T follicular helper cell (primary cell): ENCODE data around the gene KRT81.
"Not testable (repeated sequence)": the region's sequence is repeated elsewhere in the genome, so short reads cannot be mapped to it uniquely, and the experiment has no call there.

Experiments
- DNase-seq: peaks from one replicate; pipeline ENCODE4 v3.0.0-alpha.2; 2020; ENCODE audit warnings: low read depth

The KRT81 gene

GRCh38 chr12:52296572-52297215, 5.4 kb upstream of the KRT81 start:
- DNase-seq, result no peak

DNA sequence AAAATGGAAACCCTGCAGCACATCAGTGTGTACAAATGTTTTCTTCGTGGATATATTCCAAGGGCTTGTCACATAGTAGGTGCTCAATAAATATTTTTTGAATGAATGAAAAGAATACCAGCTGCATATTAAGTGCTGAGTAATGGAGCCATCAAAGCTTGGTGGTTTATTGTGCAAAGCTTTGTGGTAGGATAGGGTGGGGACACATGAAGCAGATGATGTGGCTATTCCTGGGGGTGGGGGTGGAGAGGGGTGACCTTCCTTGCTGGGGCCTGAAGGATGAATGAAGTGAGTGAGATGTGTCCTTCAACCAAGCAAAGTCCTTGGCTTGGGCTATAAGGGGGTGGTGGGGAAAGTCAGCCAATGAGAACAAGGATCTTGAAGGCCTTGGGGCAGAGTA, 4.3 kb upstream of the KRT81 start:
- no peak for DNase-seq

DNA sequence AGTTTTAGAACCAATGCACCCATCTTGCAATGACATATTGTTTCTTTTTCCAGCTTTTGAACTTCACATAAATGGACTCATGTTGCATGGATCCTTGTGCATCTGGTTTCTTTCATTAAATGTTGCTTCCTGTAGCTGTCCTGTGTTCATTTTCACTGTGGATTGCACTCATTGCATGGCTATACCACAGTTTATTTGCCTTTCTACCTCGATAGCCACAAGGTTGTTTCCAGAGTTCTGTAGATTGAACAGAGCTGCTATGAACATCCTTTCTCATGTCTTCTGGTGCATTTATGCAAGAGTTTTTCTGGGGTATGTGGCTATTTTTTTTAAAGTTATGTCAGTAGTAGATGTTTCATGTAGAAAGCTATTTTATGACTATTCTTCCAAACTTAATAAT, 3.5 kb upstream of the KRT81 start:
- no peak for DNase-seq

- DNase-seq, result no peak
Observed at GRCh38 chr12:52293926-52294325, 2.6 kb upstream of the KRT81 start.

DNA sequence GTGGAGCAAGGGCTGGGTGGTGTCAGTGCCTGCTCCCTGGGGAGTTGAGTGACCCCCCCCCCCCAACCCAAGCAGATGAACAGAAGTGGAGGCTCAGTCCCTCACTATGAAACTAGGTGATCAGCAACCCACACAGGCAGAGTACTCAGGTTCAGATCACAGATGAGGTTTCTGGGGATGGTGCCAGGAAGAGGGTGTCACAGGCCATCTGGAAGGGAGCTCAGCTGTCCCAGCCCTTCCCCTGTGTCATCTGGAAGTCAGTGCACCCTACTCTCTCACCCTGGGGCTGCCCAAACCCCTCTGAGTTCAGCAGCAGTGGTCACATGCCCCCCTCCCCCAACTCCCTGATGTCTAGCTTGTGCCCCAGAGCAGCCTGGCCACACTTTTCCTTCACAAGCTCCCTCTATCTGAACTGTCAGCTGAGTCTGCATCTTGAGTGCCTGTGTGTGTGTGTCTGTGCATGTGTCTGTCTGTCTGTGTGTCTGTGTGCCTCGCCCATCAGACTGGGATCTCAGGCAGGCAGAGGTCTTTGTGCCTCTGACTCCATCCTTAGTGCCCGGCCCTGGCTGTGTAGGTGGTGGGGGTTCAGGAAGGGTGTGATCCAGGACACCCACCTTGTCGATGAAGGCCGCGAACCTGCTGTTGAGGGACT, 725 bp downstream of the KRT81 start:
- not testable (repeated sequence) for DNase-seq

GRCh38 chr12:52287816-52288805, 3.2 kb downstream of the KRT81 start:
- not testable (repeated sequence) for DNase-seq

DNA sequence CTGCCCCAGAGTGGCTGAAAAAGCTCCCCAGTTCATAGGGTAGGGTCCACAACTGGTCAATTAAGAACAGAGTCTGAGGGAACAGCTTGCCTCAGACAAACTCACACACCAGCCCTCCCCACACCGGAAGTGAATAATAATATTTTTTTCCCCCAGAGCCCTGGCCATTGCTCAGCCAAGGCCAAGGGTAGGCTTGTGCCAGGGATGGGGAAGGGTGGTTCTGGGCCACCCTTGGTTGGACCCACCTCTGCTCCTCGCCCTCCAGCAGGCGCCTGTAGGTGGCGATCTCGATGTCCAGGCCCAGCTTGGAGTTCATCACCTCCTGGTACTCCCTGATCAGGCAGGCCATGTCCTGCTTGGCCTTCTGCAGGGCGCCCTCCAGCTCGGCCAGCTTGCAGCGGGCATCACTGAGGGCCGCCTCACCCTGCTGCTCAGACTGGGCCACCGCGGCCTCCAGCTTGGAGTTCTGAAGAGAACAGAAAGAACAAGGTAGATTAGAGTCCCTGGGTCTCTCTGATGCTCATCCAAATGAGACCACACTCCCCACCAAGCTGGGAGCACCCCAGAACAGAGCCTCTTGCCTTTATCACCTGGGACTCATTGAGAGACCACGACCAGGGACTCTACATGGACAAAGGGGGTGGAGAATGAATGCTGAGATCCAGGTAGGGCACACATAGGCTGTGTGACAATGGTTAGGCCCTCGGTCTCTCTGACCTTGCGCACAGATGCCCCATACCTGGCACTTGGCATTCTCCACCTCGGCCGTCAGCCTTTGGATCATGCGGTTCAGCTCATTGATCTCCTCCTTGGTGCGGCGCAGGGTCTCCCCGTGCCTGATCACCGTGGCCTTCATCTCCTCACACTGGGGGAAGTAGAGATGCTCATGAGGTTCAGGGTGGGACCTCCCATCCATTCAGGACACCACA, 4.2 kb downstream of the KRT81 start:
- DNase-seq, result not testable (repeated sequence)

DNA sequence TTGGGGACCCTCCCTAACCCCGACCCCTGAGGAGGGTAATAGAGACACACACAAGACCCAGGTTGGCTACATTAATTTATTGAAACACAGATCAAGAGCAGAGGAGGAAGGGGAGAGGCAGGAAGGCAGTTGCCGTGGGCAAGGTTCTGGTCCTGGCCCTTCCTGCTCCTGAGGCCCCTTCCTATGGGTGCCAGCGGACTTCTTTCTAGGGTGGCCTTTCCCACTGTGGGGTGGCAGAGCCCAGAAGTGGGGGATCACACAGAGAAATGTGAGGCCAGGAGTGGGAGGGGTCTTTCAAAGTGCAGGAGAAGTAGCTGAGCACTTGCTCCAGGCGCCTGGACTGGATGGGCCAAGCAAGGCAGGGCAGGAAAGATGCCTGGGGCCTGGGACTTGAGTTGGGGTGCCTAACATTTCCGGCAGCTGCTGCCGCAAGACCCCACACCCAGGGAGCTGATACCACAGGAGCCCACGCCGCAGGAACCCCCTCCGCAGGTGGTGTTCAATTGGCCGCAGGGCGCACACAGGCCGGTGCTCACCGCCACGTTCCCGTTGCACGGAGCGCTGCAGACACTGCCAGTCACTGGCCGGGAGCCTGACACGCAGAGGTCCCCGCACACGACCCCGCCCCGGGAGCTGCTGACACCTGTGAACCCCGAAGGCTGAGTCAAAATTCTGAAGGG, 5.3 kb downstream of the KRT81 start:
- no peak for DNase-seq

DNA sequence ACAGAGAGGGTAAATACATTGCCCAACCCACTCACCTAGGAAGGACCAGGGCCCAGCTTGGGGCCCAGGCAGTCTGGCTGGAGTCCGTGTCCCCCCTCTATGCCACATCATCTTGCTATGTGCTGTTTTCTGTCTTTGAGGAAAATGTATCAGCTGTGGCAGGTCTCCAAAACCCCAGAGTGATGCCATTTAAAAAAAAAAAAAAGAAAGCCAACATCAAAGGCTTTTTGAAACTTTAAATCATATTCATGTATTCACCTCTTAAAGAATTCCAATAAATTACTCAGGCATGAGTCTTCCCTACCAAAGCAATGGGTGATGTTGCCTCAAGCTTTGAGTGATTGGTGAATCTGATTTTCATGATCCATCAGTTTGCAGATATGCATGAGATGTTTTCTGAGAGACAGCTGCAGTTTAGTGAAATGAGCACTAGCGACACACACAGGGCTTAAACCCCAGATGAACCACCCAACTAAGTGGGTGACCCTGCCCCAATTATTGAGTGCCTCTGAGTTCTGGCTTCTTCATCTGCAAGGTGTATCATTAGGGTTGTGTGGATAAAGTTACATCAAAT, 6.1 kb downstream of the KRT81 start:
- DNase-seq, result no peak

- DNase-seq, result no peak
Observed at GRCh38 chr12:52284562-52285171, 6.7 kb downstream of the KRT81 start.

DNA sequence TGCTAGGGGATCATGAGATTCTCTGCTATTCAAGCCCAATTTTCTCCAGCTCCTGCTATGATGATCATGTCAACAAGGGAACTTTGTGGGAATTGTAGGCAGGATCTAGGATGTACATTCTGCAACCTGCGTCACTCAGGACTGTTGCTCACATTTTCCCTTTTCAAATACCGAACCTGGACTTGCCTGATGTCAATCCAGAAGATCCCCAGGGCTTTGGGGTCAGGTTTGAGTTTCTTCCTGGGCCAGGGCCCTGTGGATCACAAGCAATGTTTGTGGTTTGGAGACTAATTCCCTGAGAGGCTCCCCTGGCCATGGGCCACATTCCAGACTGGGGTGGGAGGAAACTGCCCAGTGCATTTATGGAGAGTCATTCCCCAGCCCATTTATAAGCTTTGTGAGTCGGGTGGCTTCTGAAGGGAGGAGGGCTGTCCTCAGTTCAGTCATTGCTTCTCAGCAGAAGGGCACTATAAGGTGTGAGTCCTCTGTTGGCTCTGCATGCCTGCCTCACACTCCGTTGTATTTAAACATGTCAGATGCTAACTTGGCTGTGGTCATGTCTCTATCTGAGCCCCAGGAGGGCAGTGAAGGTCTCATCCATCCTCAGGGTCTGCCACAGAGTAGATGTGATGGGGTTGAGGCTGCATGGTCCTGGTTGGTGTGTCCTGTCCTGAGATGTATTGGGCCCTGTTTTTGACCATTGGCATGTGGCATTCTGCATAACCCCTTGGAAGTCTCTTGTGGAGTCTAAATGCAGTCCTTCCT, 10.4 kb downstream of the KRT81 start:
- DNase-seq, result no peak

DNA sequence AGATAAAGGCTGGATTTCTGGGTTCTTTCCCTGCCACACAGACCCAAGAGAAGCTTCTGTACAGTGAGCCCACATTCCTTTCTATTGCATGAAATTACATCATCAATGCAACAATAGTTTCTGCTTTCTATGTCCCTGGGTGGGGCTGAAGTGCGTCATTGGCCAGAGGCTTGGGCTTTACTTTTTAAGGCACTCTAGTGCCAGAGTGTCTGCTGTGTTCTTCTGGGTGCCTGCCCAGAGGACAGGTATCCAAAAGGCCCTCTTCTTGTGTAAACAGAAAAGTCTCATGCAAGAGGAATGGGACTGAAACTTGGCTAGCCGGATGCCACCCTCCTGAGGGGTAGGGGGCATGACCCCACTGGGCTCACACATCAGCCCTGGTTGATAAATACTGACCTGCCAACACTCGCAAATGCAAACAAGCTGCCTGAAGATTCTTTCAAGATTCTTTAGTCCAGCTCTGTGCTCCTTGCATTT, 11.0 kb downstream of the KRT81 start:
- no peak for DNase-seq

DNA sequence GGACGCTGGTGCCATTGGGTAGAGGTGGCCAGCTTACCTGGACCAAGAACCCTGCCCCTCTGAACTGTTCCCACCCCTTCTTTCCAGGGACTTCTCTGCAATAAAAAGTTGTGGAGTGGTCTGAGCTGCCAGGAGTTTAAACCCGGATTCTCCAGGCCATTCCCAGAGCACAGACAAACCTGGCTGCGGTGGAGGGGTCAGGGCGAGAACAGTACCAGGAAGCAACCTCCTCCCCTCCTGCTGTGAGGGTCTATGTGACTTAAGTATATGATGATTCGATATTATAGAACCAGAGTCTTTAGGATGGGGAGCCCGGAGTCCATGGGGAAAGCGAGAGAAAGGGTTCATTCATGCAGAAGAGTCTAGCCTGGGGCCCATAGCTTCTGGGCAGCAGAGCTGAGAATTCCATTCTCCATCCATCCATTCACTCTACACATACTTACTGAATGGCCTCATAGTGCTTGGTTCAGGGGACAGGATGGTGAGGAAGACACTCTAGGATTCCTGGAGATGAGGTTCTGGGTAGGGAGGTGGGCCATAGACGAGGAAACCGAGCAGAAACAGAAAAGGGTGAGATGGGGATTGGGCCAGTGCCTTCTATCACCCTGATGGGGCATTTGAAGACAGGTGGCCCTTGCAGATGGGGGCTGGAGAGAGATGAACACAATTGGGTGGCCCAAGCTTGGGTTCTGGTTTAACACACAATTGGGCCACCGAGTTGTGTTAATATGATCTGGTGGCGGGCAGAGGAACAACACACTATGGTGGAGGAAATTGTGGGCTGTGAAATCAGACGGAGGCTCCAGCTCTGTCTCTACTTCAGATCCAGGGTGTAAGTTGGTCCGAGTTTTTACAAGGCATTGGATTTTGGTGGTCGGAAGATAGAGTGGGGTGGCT, 11.7 kb downstream of the KRT81 start:
- DNase-seq, result no peak

DNA sequence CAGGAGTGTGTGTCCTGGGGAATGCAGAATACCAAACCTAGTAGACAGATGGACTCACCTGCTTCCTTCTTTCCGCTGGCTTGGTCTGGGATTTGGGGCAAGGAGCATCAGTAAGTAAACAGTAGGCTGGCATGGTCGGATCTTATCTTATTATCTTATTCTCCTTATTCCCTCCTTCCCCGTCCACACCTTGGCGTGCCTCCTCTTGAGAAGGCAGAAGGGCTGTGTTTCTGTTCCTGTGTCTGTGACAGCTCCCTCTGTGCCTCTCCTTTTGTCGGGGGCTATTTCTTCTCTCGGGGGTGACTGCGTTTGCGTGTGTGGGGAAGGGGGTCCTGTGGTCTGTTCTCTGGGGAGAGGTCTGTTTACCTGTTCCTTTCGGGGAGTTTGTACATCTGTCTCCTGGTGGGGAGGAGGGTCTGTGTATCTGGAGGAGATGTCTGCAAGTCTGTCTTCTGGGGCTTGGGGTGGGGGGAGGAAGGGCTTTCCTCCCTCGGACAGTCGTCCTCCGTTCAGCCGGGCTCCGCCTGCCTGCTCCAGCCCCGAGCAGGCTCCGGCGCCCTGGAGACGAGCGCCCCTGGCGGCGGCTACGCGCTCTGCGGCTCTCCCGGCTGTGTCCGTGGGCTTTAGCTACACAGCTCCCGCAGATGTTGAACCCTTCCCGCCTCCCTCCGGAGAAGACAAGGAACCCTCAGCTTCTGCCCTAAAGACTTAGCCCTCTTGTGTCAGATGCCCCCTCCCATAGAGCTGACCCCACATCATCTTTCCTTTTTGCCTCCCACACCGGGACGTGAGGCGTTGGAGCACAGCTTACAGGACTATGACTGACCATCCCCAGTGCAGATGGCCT, 12.5 kb downstream of the KRT81 start:
- DNase-seq, result peak; percentile 39

GRCh38 chr12:52277486-52278245, 13.7 kb downstream of the KRT81 start:
- no peak for DNase-seq

DNA sequence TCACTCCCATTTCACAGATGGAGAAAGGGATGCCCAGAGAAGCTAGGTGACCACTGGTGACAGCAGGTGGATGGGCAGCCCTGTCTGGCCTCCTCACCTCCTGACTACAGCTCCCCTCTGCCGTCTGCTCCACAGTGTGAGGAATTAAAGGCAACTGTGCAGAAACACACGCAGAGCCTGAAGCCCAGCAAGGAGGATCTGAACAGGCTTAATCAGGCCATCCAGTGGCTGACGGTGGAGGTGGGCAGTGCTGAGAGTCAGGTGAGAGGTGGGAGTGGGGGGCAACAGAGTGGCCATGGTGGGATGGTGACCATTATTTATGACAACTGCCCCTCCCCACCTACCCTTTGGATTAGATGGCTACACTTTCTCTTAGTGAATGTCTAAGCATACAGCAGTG, 15.6 kb downstream of the KRT81 start:
- no peak for DNase-seq
